Body of pancreas (tissue), 4 donors: ENCODE data around the gene IL21. TPM values are rescaled to one million over a fixed set of nuclear protein-coding genes. Genes with fewer than 3 reads are reported as not detected.

Experiments used
- ATAC-seq: fragments of 150-250 bp; one replicate; pipeline ENCODE4 v1.9.1; 2016
- DNase-seq, 4 donors: peaks; one replicate each; pipeline ENCODE4 v3.0.0-alpha.2; 2019
- H3K27ac ChIP-seq, 4 donors: fragments of 200-600 bp; sonication (generic); 1 replicate in 3 of 4; 2 replicates in 1 of 4; pipeline versions ENCODE4 v1.5.1 to v1.6.1; 2016 to 2019; ENCODE audit warnings: mild to moderate bottlenecking in 1 of 4, mixed read lengths in 1 of 4, moderate library complexity in 1 of 4
- H3K27me3 ChIP-seq, 2 donors: fragments of 200-600 bp; sonication (generic); one replicate each; pipeline ENCODE4 v1.6.0; 2016; ENCODE audit warnings: mild to moderate bottlenecking in 1 of 2
- H3K36me3 ChIP-seq, 2 donors: fragments of 200-600 bp; sonication (generic); replicated peaks in 1 of 2; 2 replicates each; pipeline ENCODE4 v1.5.1; 2016; ENCODE audit warnings: low read depth in 2 of 2; ENCODE audit not compliant: insufficient read depth in 1 of 2
- H3K4me1 ChIP-seq: fragments of 200-600 bp; sonication (generic); one replicate; pipeline ENCODE4 v1.6.0; 2016
- H3K4me3 ChIP-seq, 2 donors: fragments of 200-600 bp; sonication (generic); 1 replicate in 1 of 2; 2 replicates in 1 of 2; pipeline ENCODE4 v1.5.1; 2016 to 2019
- H3K9me3 ChIP-seq, 3 donors: fragments of 200-600 bp; sonication (generic); 1 replicate in 2 of 3; 2 replicates in 1 of 3; pipeline ENCODE4 v1.5.1; 2016
- POLR2A ChIP-seq, 3 donors: fragments of 450-650 bp; IDR thresholded peaks; one replicate each; pipeline ENCODE4 v1.6.1; 2016; ENCODE audit warnings: antibody characterized with exemption in 3 of 3, mild to moderate bottlenecking in 2 of 3
- WGBS, 2 donors: methylation state at CpG; one replicate each; pipeline ENCODE4 v1.1.5; 2017; 5-methylcytosine and 5-hydroxymethylcytosine counted together
- intact Hi-C: fragments of 100-400 bp; cut with DNase I; formaldehyde crosslinking; loops from one replicate; pipeline ENCODE4 v1.15.1; 2023
- total RNA-seq, 2 donors: library from RNA; depleted of rRNA; stranded (reverse); fragments of >200 nt; gene quantifications; one replicate each; pipeline ENCODE4 v1.1.0, GENCODE V29; 2016
- TF ChIP-seq, protein P1 (sequence below), 7 experiments: fragments of 450-650 bp in 4 of 7; fragments of 200-600 bp in 3 of 7; sonication (generic) in 3 of 7; IDR thresholded peaks; one replicate each; pipeline ENCODE4 v1.5.1; 2016 to 2019; ENCODE audit warnings: antibody characterized with exemption in 7 of 7

Gene IL21
- total RNA-seq, 2 donors from 2014 or later, result not detected

DNA sequence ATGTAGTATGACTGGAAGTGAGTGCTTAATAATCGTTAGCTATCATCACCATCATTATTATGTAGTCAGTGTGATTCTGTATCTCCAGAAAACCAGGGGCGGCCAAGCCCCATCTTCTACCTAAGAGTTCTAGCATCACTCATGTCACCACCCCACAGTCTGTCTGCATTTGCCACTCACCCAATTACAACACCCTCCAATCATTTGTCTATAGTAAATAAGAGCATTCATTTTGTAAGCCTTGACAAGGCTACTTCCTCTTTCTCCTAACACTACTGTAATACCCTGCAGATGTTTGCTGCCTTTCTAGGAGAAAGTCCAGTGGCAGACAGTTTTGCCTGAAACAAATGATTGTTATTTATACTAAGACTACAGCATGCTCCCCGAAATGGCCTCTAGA is 15.8 kb upstream of the IL21 start:
- peaks cover 6% of the 10 kb centered on the region for H3K4me1 ChIP-seq
- intact Hi-C loops, result no loop called here
- H3K9me3 ChIP-seq, result no peaks in the 10 kb centered on the region
- TF ChIP-seq POLR2A (IDR thresholded peaks at IDR 0.05), result no peak
- TF ChIP-seq, protein P1, sequence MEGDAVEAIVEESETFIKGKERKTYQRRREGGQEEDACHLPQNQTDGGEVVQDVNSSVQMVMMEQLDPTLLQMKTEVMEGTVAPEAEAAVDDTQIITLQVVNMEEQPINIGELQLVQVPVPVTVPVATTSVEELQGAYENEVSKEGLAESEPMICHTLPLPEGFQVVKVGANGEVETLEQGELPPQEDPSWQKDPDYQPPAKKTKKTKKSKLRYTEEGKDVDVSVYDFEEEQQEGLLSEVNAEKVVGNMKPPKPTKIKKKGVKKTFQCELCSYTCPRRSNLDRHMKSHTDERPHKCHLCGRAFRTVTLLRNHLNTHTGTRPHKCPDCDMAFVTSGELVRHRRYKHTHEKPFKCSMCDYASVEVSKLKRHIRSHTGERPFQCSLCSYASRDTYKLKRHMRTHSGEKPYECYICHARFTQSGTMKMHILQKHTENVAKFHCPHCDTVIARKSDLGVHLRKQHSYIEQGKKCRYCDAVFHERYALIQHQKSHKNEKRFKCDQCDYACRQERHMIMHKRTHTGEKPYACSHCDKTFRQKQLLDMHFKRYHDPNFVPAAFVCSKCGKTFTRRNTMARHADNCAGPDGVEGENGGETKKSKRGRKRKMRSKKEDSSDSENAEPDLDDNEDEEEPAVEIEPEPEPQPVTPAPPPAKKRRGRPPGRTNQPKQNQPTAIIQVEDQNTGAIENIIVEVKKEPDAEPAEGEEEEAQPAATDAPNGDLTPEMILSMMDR (IDR thresholded peaks at IDR 0.05), result no peak
- WGBS, 2 donors, result 55 to 66% methylated on average over 3 of the region's 3 CpGs
- no peak overlapping the region for H3K4me3 ChIP-seq
- no peak for DNase-seq
- ATAC-seq, result no peak
- H3K27me3 ChIP-seq, result no peaks in the 10 kb centered on the region
- no peaks in the 10 kb centered on the region for H3K36me3 ChIP-seq
- no peak overlapping the region for H3K27ac ChIP-seq

DNA sequence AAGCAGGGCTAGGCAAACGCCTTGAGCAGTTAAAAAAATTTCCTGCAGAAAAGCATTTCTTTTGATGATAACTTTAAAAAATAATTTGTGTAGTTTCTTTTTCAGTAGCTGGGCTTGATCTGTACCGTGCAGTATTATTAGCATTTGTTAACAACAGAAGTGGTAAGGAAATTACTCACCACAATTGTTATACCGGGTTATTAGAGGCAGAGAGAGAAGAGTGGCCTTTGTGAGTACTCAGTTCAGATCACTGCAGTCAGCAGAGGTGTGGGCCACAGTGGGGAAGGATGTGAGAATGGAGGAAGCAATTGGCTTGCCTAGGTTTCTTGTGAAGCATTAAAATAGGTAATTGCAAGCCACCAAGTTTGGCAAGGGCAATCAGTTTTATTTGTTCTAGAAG is 14.3 kb upstream of the IL21 start:
- Histone ChIP-seq H3K27ac (no peak overlapping the region), H3K4me3 (no peak overlapping the region), H3K4me1 (peaks cover 6% of the 10 kb centered on the region), H3K36me3 (no peaks in the 10 kb centered on the region), H3K9me3 (no peaks in the 10 kb centered on the region), H3K27me3 (no peaks in the 10 kb centered on the region)
- DNase-seq, result no peak
- no peak for TF ChIP-seq POLR2A (IDR thresholded peaks at IDR 0.05)
- TF ChIP-seq, protein P1 (IDR thresholded peaks at IDR 0.05), result no peak
- intact Hi-C loops, result no loop called here
- ATAC-seq, result no peak
- WGBS, 2 donors, result 48 to 60% methylated on average over 3 of the region's 3 CpGs

DNA sequence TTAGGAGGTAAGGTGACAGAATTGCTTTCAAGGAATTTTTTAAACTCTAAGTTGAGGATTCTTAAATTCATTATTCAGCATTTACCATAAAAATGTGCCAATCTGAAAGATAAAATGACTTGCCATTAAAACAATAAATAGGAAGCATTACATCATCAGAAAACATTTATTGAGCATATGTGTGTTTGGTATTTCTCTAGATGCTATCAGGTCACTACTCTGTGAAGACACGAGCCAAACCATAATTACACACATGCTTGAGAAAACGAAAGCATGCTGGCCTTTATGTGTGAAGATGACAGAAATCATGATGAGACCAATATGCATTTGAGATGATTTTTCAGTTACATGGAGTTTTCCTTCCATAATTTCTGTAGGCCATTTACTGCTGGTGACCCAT is 12.3 kb upstream of the IL21 start:
- H3K27me3 ChIP-seq, result no peaks in the 10 kb centered on the region
- H3K9me3 ChIP-seq, result no peaks in the 10 kb centered on the region
- DNase-seq (no peak), ATAC-seq (no peak)
- peaks cover 6% of the 10 kb centered on the region for H3K4me1 ChIP-seq
- H3K4me3 ChIP-seq, result no peak overlapping the region
- no peaks in the 10 kb centered on the region for H3K36me3 ChIP-seq
- intact Hi-C loops, result no loop called here
- no peak for TF ChIP-seq POLR2A (IDR thresholded peaks at IDR 0.05)
- TF ChIP-seq, protein P1 (IDR thresholded peaks at IDR 0.05), result no peak
- WGBS, 2 donors, result 62 to 66% methylated on average over 2 of the region's 2 CpGs
- H3K27ac ChIP-seq, result no peak overlapping the region

DNA sequence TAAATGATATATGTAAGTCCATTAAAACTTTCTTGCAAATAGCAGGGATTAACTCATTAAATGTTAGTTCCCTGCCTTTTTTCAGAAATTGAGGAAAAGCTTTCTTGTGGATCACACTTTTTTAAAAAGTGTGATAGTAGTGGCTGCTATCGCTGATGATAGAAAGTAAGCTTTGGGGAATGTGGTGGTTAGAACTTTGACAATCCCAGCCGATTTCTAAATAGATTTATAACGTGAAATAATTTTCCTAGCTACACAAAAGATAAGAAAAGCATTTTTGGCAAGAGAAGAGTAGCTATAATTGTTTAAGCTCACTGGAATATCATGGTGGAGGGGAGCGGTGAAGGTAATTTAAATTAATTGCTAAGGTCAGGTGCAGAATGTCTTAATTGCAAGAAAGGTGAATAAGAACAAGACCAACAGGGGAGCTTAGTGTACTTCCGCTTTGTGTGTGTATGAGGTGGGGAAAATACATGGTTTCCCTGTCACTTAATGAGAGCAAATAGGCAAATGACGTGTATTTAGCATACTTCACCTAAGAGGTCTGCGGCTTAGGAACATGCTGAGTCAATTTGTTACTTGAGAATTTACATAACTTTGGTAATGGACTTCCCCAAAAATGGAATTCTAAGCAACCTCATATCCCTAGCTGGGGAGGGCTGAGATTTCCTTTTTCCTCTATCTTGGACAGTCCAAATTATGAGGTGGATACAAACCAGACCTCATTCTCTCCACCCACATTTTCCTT is 11.7 kb upstream of the IL21 start:
- Histone ChIP-seq H3K4me1 (peaks cover 6% of the 10 kb centered on the region), H3K27me3 (no peaks in the 10 kb centered on the region), H3K4me3 (no peak overlapping the region), H3K36me3 (no peaks in the 10 kb centered on the region), H3K27ac (peak overlapping the region in 2 of 4 donors; percentile 1 to 26), H3K9me3 (no peaks in the 10 kb centered on the region)
- peak; percentile 45 for ATAC-seq
- TF ChIP-seq, protein P1 (IDR thresholded peaks at IDR 0.05), result no peak
- no peak for TF ChIP-seq POLR2A (IDR thresholded peaks at IDR 0.05)
- intact Hi-C loops, result no loop called here
- WGBS, 2 donors, result 39 to 41% methylated on average over 7 of the region's 7 CpGs
- no peak for DNase-seq

DNA sequence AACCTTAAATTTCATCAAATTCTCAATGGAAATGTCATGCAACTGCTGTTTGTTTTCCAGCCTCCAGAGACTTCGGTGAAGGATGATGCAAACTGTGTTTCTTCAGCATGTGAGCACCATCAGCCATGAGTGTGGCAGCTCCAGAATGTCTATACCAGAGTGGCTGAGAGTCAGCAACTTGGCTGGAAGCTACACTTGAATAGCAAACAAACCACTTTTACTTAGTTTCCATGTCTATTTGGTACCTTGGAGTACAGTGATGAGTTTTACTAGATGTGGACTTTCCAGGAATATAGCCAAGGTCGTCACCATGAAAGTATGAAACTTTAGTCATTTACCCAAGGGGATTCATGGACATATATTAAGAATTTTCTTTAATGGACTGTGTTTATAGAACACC is 4.3 kb upstream of the IL21 start:
- no peak overlapping the region for H3K27ac ChIP-seq
- no peaks in the 10 kb centered on the region for H3K4me1 ChIP-seq
- TF ChIP-seq, protein P1 (IDR thresholded peaks at IDR 0.05), result no peak
- TF ChIP-seq POLR2A (IDR thresholded peaks at IDR 0.05), result no peak
- no peaks in the 10 kb centered on the region for H3K27me3 ChIP-seq
- 54 to 68% methylated on average over 2 of the region's 2 CpGs for WGBS, 2 donors
- no peak overlapping the region for H3K4me3 ChIP-seq
- DNase-seq (no peak), ATAC-seq (no peak)
- H3K9me3 ChIP-seq, result no peaks in the 10 kb centered on the region
- H3K36me3 ChIP-seq, result no peaks in the 10 kb centered on the region
- intact Hi-C loops, result no loop called here
